Neural cell (in vitro differentiated cells): ENCODE measurements around the gene RFX8. TPM values are rescaled to one million over a fixed set of nuclear protein-coding genes. Genes with fewer than 3 reads are reported as not detected.

Experiments
- H2AFZ ChIP-seq: fragments of 200-600, 300-800 bp; sonication (generic), shearing (Covaris generic); 2 replicates; pipeline ENCODE4 v1.6.0; 2014; ENCODE audit warnings: low read depth, mild to moderate bottlenecking, antibody characterized with exemption, low read length, moderate library complexity
- H3F3A ChIP-seq: fragments of 200-600 bp; shearing (Covaris generic); 2 replicates; pipeline ENCODE4 v1.6.1; 2016; ENCODE audit warnings: mild to moderate bottlenecking, moderate library complexity, mixed read lengths, antibody characterized with exemption, low read length; ENCODE audit not compliant: insufficient read depth, poor library complexity, severe bottlenecking
- H3K27ac ChIP-seq: fragments of 200-600, 300-800 bp; sonication (generic), shearing (Covaris generic); 2 replicates; pipeline ENCODE4 v1.5.1; 2014; ENCODE audit warnings: mild to moderate bottlenecking, low read length, moderate library complexity
- H3K27me3 ChIP-seq: fragments of 300-800, 200-600 bp; sonication (generic), shearing (Covaris generic); 2 replicates; pipeline ENCODE4 v1.6.0; 2014; ENCODE audit warnings: mild to moderate bottlenecking, low read depth, low read length, moderate library complexity; ENCODE audit not compliant: insufficient read depth
- H3K36me3 ChIP-seq: fragments of 300-800, 200-600 bp; sonication (generic), shearing (Covaris generic); 2 replicates; pipeline ENCODE4 v1.5.1; 2014; ENCODE audit warnings: mild to moderate bottlenecking, antibody characterized with exemption, low read length, moderate library complexity; ENCODE audit not compliant: insufficient read depth
- H3K4me2 ChIP-seq: fragments of 300-800, 200-600 bp; sonication (generic), shearing (Covaris generic); 2 replicates; pipeline ENCODE4 v1.6.0; 2014; ENCODE audit warnings: mild to moderate bottlenecking, low read length
- H3K4me3 ChIP-seq: fragments of 300-800, 200-600 bp; sonication (generic), shearing (Covaris generic); 2 replicates; pipeline ENCODE4 v1.5.1; 2014; ENCODE audit warnings: mild to moderate bottlenecking, low read length, moderate library complexity
- H3K79me2 ChIP-seq: fragments of 200-600 bp; shearing (Covaris generic); replicated peaks from 2 replicates; pipeline ENCODE4 v1.6.0; 2014; ENCODE audit warnings: mild to moderate bottlenecking, low read length, moderate library complexity; ENCODE audit not compliant: insufficient read depth
- H3K9ac ChIP-seq: fragments of 300-800, 200-600 bp; sonication (generic), shearing (Covaris generic); 2 replicates; pipeline ENCODE4 v1.6.1; 2016; ENCODE audit warnings: mild to moderate bottlenecking, low read length, mixed read lengths
- H3K9me2 ChIP-seq: fragments of 200-600 bp; shearing (Covaris generic); 2 replicates; pipeline ENCODE4 v1.6.1; 2016; ENCODE audit warnings: mild to moderate bottlenecking, low read length, mixed read lengths; ENCODE audit not compliant: insufficient read depth
- H3K9me3 ChIP-seq: fragments of 200-600, 300-800 bp; sonication (generic), shearing (Covaris generic); 2 replicates; pipeline ENCODE4 v1.6.1; 2016; ENCODE audit warnings: mild to moderate bottlenecking, mixed run types, low read length, moderate library complexity, mixed read lengths
- H4K20me1 ChIP-seq: fragments of 200-600 bp; shearing (Covaris generic); 2 replicates; pipeline ENCODE4 v1.6.1; 2016; ENCODE audit warnings: mild to moderate bottlenecking, mixed run types; ENCODE audit not compliant: insufficient read depth
- CTCF ChIP-seq: fragments of 450-650 bp; IDR thresholded peaks from 2 replicates; pipeline ENCODE4 v1.5.1; 2014; ENCODE audit warnings: antibody characterized with exemption, mild to moderate bottlenecking, moderate library complexity; ENCODE audit not compliant: poor library complexity, severe bottlenecking
- EP300 ChIP-seq: fragments of 450-650 bp; conservative IDR thresholded peaks from 2 replicates; pipeline ENCODE4 v1.6.1; 2014; ENCODE audit warnings: antibody characterized with exemption, mild to moderate bottlenecking, moderate library complexity; ENCODE audit not compliant: poor library complexity, severe bottlenecking
- EZH2 ChIP-seq: fragments of 200-600, 300-800 bp; shearing (Covaris generic), sonication (generic); IDR thresholded peaks from 2 replicates; pipeline ENCODE4 v1.6.1; 2014; ENCODE audit warnings: antibody characterized with exemption, low read length, borderline replicate concordance, mild to moderate bottlenecking; ENCODE audit not compliant: insufficient read depth, poor library complexity, severe bottlenecking
- MXI1 ChIP-seq: fragments of 450-650 bp; conservative IDR thresholded peaks from 2 replicates; pipeline ENCODE4 v1.6.1; 2014; ENCODE audit warnings: antibody characterized with exemption, mild to moderate bottlenecking; ENCODE audit not compliant: poor library complexity, severe bottlenecking
- POLR2AphosphoS5 ChIP-seq: IDR thresholded peaks from 2 replicates; pipeline ENCODE4 v1.6.1; 2012
- RAD21 ChIP-seq: fragments of 450-650 bp; conservative IDR thresholded peaks from 2 replicates; pipeline ENCODE4 v1.6.1; 2014; ENCODE audit warnings: antibody characterized with exemption, mild to moderate bottlenecking, moderate library complexity
- REST ChIP-seq: IDR thresholded peaks from 2 replicates; pipeline ENCODE4 v1.6.1; 2012; ENCODE audit warnings: borderline replicate concordance
- SMC3 ChIP-seq: fragments of 450-650 bp; conservative IDR thresholded peaks from 2 replicates; pipeline ENCODE4 v1.6.1; 2014; ENCODE audit warnings: antibody characterized with exemption, mild to moderate bottlenecking, moderate library complexity; ENCODE audit not compliant: poor library complexity
- TAF1 ChIP-seq: IDR thresholded peaks from 2 replicates; pipeline ENCODE4 v1.6.1; 2012; ENCODE audit warnings: low read depth
- polyA plus RNA-seq: library from polyadenylated mRNA; depleted of rRNA; stranded (reverse); fragments of >200 nt; gene quantifications from 2 replicates; pipeline ENCODE4 v1.2.3, GENCODE V29; 2014

The RFX8 gene
- polyA plus RNA-seq, 1 donor from 2014 or later: not detected

GRCh38 chr2:101415220-101415619 is 59.7 kb downstream of the RFX8 start:
- TF ChIP-seq EP300: no peak
- no peak for TF ChIP-seq TAF1
- no peak for TF ChIP-seq CTCF
- no peak for TF ChIP-seq SMC3
- no peak for TF ChIP-seq MXI1
- TF ChIP-seq RAD21: no peak
- no peak for TF ChIP-seq EZH2
- TF ChIP-seq REST: no peak
- TF ChIP-seq POLR2AphosphoS5: no peak
- no peaks in the 10 kb centered on the region for H3K79me2 ChIP-seq
- no peaks in the 10 kb centered on the region for H3K9me3 ChIP-seq
- H3K36me3 ChIP-seq: no peaks in the 10 kb centered on the region
- no peak overlapping the region for H3K4me3 ChIP-seq
- no peak overlapping the region for H3K9ac ChIP-seq
- no peaks in the 10 kb centered on the region for H3F3A ChIP-seq
- no peaks in the 10 kb centered on the region for H4K20me1 ChIP-seq
- H3K4me2 ChIP-seq: no peak overlapping the region
- H3K9me2 ChIP-seq: no peaks in the 10 kb centered on the region
- H3K27ac ChIP-seq: no peak overlapping the region
- no peak overlapping the region for H2AFZ ChIP-seq
- no peaks in the 10 kb centered on the region for H3K27me3 ChIP-seq

DNA sequence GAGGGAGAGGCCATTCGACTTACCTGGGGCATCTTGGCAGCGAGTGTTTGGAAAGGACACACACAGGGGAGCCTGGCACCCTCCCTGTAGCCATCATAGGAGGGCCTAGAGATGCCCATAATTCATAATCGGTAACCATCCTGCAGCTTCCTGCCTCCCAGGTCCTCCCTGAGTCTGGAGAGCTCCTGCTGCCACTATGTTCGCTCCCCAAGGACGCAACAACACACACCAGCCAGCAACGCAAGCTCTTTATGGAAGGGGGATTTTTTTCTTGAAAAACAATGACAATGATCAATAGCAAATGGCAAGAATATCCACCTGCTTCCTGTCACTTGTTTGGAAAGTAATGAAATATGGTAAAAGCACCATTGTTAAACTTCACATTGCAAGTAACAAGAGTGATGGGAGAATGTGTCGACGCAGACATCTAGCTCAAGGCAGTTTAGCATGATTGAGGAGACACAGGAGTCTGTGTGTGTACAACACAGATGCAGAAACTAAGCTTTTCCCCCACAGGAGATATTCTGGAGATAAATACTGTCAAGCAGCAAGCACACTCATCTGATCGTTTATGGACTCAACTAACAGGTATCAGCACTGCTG is 62.7 kb downstream of the RFX8 start:
- Histone ChIP-seq H2AFZ (no peak overlapping the region), H3K9me2 (no peaks in the 10 kb centered on the region), H4K20me1 (no peaks in the 10 kb centered on the region), H3K9me3 (no peaks in the 10 kb centered on the region), H3K27ac (no peak overlapping the region), H3K4me2 (no peak overlapping the region), H3F3A (no peaks in the 10 kb centered on the region), H3K4me3 (no peak overlapping the region), H3K9ac (no peak overlapping the region), H3K79me2 (no peaks in the 10 kb centered on the region), H3K36me3 (no peaks in the 10 kb centered on the region), H3K27me3 (no peaks in the 10 kb centered on the region)
- TF ChIP-seq EZH2 (no peak), RAD21 (no peak), TAF1 (no peak)
